A549 (cell line): Measurements from ENCODE around the gene DNAJC7. TPM values are rescaled to one million over a fixed set of nuclear protein-coding genes. Genes with fewer than 3 reads are reported as not detected.

Experiments used
- ATAC-seq, 2 experiments: fragments of 200-7000 bp in 1 of 2; fragments of >200 bp in 1 of 2; cut with Nextera tagmentation in 1 of 2; cut with Tn5 transposase in 1 of 2; 3 replicates each; pipeline versions ENCODE4 v1.8.0 to v1.9.1; 2018 to 2020; ENCODE audit warnings: mild to moderate bottlenecking in 1 of 2, moderate library complexity in 1 of 2
- CTCF ChIA-PET: fragments of 300-600 bp; sonication (Branson Sonifier 250); formaldehyde crosslinking; extraction: SDS; loops from one replicate; lab custom pipeline; 2021; ENCODE audit warnings: antibody characterized with exemption, inconsistent platforms; lab: Yijun Ruan, JAX
- POLR2A ChIA-PET: fragments of 350-600 bp; formaldehyde crosslinking; extraction: SDS; loops from one replicate; lab custom pipeline; 2021; ENCODE audit warnings: antibody characterized with exemption, inconsistent platforms; lab: Yijun Ruan, JAX
- DNase-seq, 2 experiments: peaks; one replicate each; pipeline versions ENCODE4 v3.0.0 to v3.0.0-alpha.2; 2011 to 2016; ENCODE audit warnings: low read depth in 1 of 2, low spot score in 1 of 2
- FAIRE-seq: peaks from 2 replicates; lab custom pipeline; 2011; peaks lifted over from hg19 to GRCh38; lab: Jason Lieb, UNC
- H3K27ac ChIP-seq, 2 experiments: fragments of >200 bp; sonication (Bioruptor Twin); formaldehyde crosslinking; 3 replicates each; pipeline ENCODE4 v1.5.1; 2016 to 2017
- H3K4me1 ChIP-seq: fragments of >200 bp; sonication (Bioruptor Twin); formaldehyde crosslinking; 3 replicates; pipeline ENCODE4 v1.6.1; 2016
- H3K4me2 ChIP-seq: fragments of >200 bp; sonication (Bioruptor Twin); formaldehyde crosslinking; 3 replicates; pipeline ENCODE4 v1.6.1; 2016
- H3K4me3 ChIP-seq: fragments of >200 bp; sonication (Bioruptor Twin); formaldehyde crosslinking; 3 replicates; pipeline ENCODE4 v1.5.1; 2016
- H3K9me3 ChIP-seq: fragments of >200 bp; sonication (Bioruptor Twin); formaldehyde crosslinking; 3 replicates; pipeline ENCODE4 v1.6.1; 2016
- BHLHE40 ChIP-seq: IDR thresholded peaks from 2 replicates; pipeline ENCODE4 v1.6.1; 2012; ENCODE audit warnings: low read depth, low read length, inconsistent platforms
- CHD2 ChIP-seq: fragments of 150-350 bp; IDR thresholded peaks from 2 replicates; pipeline ENCODE4 v1.6.1; 2014; ENCODE audit warnings: low read length; ENCODE audit not compliant: partially characterized antibody
- EHMT2 ChIP-seq: fragments of 200-600 bp; sonication (generic); IDR thresholded peaks from 2 replicates; pipeline ENCODE4 v1.6.1; 2016; ENCODE audit warnings: antibody characterized with exemption, low read depth, mild to moderate bottlenecking, moderate library complexity
- ESRRA ChIP-seq: fragments of 150-350 bp; IDR thresholded peaks from 2 replicates; pipeline ENCODE4 v1.6.1; 2014; ENCODE audit warnings: mild to moderate bottlenecking, low read length, borderline replicate concordance
- FOXS1 ChIP-seq: fragments of 250-450 bp; sonication (Bioruptor Pico); IDR thresholded peaks from 2 replicates; pipeline ENCODE4 v1.5.0; 2020; ENCODE audit warnings: mild to moderate bottlenecking, moderate library complexity
- GATA3 ChIP-seq: IDR thresholded peaks from 2 replicates; pipeline ENCODE4 v1.6.1; 2012; ENCODE audit warnings: borderline replicate concordance
- HDAC2 ChIP-seq: fragments of 200-600 bp; sonication (generic); IDR thresholded peaks from 2 replicates; pipeline ENCODE4 v1.6.1; 2016
- MAZ ChIP-seq: fragments of 150-350 bp; IDR thresholded peaks from 2 replicates; pipeline ENCODE4 v1.6.1; 2014; ENCODE audit warnings: antibody characterized with exemption, low read depth, low read length, borderline replicate concordance
- MYC ChIP-seq: IDR thresholded peaks from 2 replicates; pipeline ENCODE4 v1.6.1; 2012; ENCODE audit warnings: mild to moderate bottlenecking, inconsistent platforms, low read length, improper control_type of control experiment, borderline replicate concordance
- RARB ChIP-seq: fragments of 250-450 bp; sonication (Bioruptor Pico); IDR thresholded peaks from 2 replicates; pipeline ENCODE4 v1.8.0; 2021; ENCODE audit warnings: mild to moderate bottlenecking, moderate library complexity
- RCOR1 ChIP-seq: fragments of 150-350 bp; IDR thresholded peaks from 2 replicates; pipeline ENCODE4 v1.6.1; 2014; ENCODE audit warnings: antibody characterized with exemption, low read length, low read depth
- RFX5 ChIP-seq: fragments of 450-650 bp; IDR thresholded peaks from 2 replicates; pipeline ENCODE4 v1.7.1; 2014; ENCODE audit warnings: antibody characterized with exemption, mild to moderate bottlenecking, moderate library complexity
- RNF2 ChIP-seq: fragments of 200-600 bp; sonication (generic); IDR thresholded peaks from 2 replicates; pipeline ENCODE4 v1.6.1; 2016; ENCODE audit warnings: low read depth, mild to moderate bottlenecking, antibody characterized with exemption, moderate library complexity, borderline replicate concordance
- SMC3 ChIP-seq: fragments of >200 bp; sonication (Bioruptor Twin); formaldehyde crosslinking; IDR thresholded peaks from 3 replicates; pipeline ENCODE4 v1.6.1; 2018; ENCODE audit warnings: inconsistent platforms
- TP53 ChIP-seq: fragments of 250-450 bp; sonication (Bioruptor Pico); IDR thresholded peaks from 2 replicates; pipeline ENCODE4 v1.5.0; 2021; ENCODE audit warnings: mild to moderate bottlenecking, moderate library complexity
- ZFP36 ChIP-seq: fragments of 450-650 bp; IDR thresholded peaks from 2 replicates; pipeline ENCODE4 v1.6.1; 2014; ENCODE audit warnings: borderline replicate concordance; ENCODE audit not compliant: partially characterized antibody
- ZNF302 ChIP-seq: fragments of 250-450 bp; sonication (Bioruptor Pico); IDR thresholded peaks from 2 replicates; pipeline ENCODE4 v1.9.0; 2021; ENCODE audit warnings: inconsistent platforms, mild to moderate bottlenecking, moderate library complexity
- WGBS: methylation state at CpG from one replicate; pipeline ENCODE4 v1.1.6; 2017; ENCODE audit errors: missing lambda C conversion rate; 5-methylcytosine and 5-hydroxymethylcytosine counted together
- polyA plus RNA-seq, 4 experiments: library from polyadenylated mRNA; depleted of rRNA in 3 of 4; stranded (reverse); fragments of >200 nt; fragmentation: RNase III in 1 of 4; extraction: RNeasy Plus Mini Kit Qiagen cat#74134 plus additional on column Dnase treatment in 1 of 4; gene quantifications; 2 replicates in 3 of 4; 3 replicates in 1 of 4; pipeline ENCODE4 v1.2.3, GENCODE V29; 2011 to 2017
- TF ChIP-seq, protein P1 (sequence below): fragments of >200 bp; sonication (Bioruptor Twin); formaldehyde crosslinking; IDR thresholded peaks from 2 replicates; pipeline ENCODE4 v1.6.1; 2016
- TF ChIP-seq, protein P2 (sequence below): fragments of 450-650 bp; IDR thresholded peaks from 2 replicates; pipeline ENCODE4 v1.6.1; 2014; ENCODE audit warnings: antibody characterized with exemption
- TF ChIP-seq, protein P3 (sequence below): fragments of >200 bp; sonication (Bioruptor Twin); formaldehyde crosslinking; IDR thresholded peaks from 3 replicates; pipeline ENCODE4 v1.6.1; 2016
- TF ChIP-seq, protein P4 (sequence below): fragments of 250-450 bp; sonication (Bioruptor Pico); IDR thresholded peaks from 2 replicates; pipeline ENCODE4 v1.5.0; 2021; ENCODE audit warnings: mild to moderate bottlenecking, moderate library complexity, borderline replicate concordance

DNAJC7 gene
- polyA plus RNA-seq, 2 of the 4 experiments (the other 2 are of a cell fraction), result 95.3 to 148 TPM

DNA sequence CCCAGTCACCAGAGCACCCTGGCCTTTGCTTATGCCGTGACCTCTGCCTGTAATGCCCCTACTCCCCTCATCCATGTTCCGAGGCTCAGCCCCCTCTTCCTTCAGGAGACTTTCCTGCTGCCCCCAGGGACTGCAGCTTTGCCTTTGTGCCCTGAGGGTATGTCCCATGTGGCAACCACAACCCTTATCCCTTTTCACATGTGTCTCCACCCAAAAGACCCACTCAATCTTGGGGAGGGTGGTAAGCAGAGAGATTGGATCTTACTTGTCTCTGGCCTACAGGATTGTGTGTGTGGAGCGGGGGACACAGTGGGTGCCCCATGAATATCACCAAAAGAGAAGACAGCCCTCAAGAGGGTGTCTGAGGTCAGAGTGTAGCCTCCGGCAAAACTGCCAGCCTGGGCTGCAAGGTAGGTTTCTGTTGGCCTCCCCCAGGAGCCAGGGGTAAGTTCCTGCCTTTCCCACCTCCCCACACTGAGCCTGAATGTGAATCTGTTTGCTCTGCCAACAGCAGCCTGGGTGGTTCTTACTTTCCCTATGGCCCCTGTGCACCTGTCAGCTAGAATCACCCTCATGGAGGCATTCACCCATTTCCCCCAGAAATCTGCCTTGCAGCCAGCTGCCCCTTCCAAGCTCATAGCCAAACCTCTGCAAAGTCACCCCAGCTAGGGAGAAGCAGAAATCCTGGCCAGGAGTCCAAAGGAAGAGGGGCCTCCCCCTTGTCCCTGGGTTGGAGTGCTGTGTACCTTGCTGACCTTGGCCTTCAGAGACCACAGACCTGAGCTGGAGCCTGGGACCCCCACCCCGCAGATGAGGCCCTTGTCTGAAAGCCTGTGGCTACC is 44.6 kb upstream of the DNAJC7 start:
- CTCF ChIA-PET, result interaction anchor here (0.6 to 16.9 kb wide), 8 partner anchors 10 to 465 kb away, joined by 3 to 454 read pairs (median 3); partner anchors contain the start of genes DHX58, KAT2A, NKIRAS2 and ZNF385C

DNA sequence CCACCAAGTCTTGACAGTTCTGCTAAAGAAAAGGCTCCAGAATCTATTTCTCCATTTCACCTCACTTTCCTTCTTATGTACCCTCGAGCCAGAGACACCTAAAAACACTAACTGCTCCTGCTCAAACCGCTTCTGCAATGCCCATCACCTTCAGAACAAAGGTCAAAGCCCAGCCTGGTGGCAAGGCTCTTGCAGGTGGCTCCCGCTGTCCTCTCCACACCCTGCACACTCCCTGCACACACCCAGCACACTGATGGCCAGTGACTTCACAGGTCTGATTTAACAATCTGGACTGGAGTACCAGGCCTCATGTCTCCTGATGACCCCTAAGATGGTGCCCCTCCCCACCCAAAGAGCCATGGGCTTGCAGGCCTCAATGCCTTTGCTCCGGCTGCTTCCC is 43.0 kb upstream of the DNAJC7 start:
- no peak for TF ChIP-seq GATA3
- no peak for TF ChIP-seq SMC3
- TF ChIP-seq, protein P1, sequence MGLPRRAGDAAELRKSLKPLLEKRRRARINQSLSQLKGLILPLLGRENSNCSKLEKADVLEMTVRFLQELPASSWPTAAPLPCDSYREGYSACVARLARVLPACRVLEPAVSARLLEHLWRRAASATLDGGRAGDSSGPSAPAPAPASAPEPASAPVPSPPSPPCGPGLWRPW, result no peak
- TF ChIP-seq, protein P2, sequence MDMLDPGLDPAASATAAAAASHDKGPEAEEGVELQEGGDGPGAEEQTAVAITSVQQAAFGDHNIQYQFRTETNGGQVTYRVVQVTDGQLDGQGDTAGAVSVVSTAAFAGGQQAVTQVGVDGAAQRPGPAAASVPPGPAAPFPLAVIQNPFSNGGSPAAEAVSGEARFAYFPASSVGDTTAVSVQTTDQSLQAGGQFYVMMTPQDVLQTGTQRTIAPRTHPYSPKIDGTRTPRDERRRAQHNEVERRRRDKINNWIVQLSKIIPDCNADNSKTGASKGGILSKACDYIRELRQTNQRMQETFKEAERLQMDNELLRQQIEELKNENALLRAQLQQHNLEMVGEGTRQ, result no peak
- TF ChIP-seq FOXS1 (CRISPR knock-in tag), result no peak
- TF ChIP-seq MYC, result no peak
- TF ChIP-seq TP53 (CRISPR knock-in tag), result no peak
- TF ChIP-seq CHD2, result no peak
- TF ChIP-seq RNF2, result no peak
- no peak for TF ChIP-seq MAZ
- TF ChIP-seq ZFP36, result no peak
- TF ChIP-seq, protein P3, sequence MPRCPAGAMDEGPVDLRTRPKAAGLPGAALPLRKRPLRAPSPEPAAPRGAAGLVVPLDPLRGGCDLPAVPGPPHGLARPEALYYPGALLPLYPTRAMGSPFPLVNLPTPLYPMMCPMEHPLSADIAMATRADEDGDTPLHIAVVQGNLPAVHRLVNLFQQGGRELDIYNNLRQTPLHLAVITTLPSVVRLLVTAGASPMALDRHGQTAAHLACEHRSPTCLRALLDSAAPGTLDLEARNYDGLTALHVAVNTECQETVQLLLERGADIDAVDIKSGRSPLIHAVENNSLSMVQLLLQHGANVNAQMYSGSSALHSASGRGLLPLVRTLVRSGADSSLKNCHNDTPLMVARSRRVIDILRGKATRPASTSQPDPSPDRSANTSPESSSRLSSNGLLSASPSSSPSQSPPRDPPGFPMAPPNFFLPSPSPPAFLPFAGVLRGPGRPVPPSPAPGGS, result no peak
- no peak for TF ChIP-seq EHMT2
- TF ChIP-seq ZNF302 (CRISPR knock-in tag), result no peak
- TF ChIP-seq RARB (CRISPR knock-in tag), result no peak
- TF ChIP-seq RCOR1, result no peak
- no peak for TF ChIP-seq RFX5
- TF ChIP-seq ESRRA, result no peak
- TF ChIP-seq, protein P4, sequence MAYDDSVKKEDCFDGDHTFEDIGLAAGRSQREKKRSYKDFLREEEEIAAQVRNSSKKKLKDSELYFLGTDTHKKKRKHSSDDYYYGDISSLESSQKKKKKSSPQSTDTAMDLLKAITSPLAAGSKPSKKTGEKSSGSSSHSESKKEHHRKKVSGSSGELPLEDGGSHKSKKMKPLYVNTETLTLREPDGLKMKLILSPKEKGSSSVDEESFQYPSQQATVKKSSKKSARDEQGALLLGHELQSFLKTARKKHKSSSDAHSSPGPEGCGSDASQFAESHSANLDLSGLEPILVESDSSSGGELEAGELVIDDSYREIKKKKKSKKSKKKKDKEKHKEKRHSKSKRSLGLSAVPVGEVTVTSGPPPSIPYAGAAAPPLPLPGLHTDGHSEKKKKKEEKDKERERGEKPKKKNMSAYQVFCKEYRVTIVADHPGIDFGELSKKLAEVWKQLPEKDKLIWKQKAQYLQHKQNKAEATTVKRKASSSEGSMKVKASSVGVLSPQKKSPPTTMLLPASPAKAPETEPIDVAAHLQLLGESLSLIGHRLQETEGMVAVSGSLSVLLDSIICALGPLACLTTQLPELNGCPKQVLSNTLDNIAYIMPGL (CRISPR knock-in tag), result no peak
- no peak overlapping the region for H3K27ac ChIP-seq
- H3K9me3 ChIP-seq, result no peaks in the 10 kb centered on the region
- ChIA-PET CTCF (interaction anchor here (0.9 to 16.9 kb wide), 6 partner anchors 8 to 97 kb away, joined by 3 to 454 read pairs (median 6); partner anchors contain the start of genes DHX58, KAT2A and ZNF385C), POLR2A (no interaction called here)
- H3K4me3 ChIP-seq, result no peak overlapping the region
- no peak for ATAC-seq
- no peak for DNase-seq
- no peaks in the 10 kb centered on the region for H3K4me1 ChIP-seq
- no peak overlapping the region for H3K4me2 ChIP-seq
- no peak for FAIRE-seq
- WGBS, result 62% methylated on average over 4 of the region's 4 CpGs

More for the DNA sequence above, 44.6 kb upstream of the DNAJC7 start:
- POLR2A ChIA-PET, result no interaction called here
- ATAC-seq (no peak), DNase-seq (no peak), FAIRE-seq (no peak)
- H3K9me3 ChIP-seq, result no peaks in the 10 kb centered on the region
- no peak overlapping the region for H3K4me2 ChIP-seq
- TF ChIP-seq MYC (no peak), BHLHE40 (no peak), HDAC2 (no peak), SMC3 (no peak), RFX5 (no peak), MAZ (no peak), ESRRA (no peak), EHMT2 (no peak)
- TF ChIP-seq, protein P3, result no peak
- TF ChIP-seq, protein P4 (CRISPR knock-in tag), result no peak
- no peaks in the 10 kb centered on the region for H3K4me1 ChIP-seq
- H3K27ac ChIP-seq, result no peak overlapping the region
- no peak overlapping the region for H3K4me3 ChIP-seq
- WGBS, result 57% methylated on average over 5 of the region's 5 CpGs
